ENCODE results near the gene PYHIN1. TPM values are rescaled to one million over a fixed set of nuclear protein-coding genes. Genes with fewer than 3 reads are reported as not detected.

Gene PYHIN1
- total RNA-seq, 1 experiment from 2014 or later: not detected

DNA sequence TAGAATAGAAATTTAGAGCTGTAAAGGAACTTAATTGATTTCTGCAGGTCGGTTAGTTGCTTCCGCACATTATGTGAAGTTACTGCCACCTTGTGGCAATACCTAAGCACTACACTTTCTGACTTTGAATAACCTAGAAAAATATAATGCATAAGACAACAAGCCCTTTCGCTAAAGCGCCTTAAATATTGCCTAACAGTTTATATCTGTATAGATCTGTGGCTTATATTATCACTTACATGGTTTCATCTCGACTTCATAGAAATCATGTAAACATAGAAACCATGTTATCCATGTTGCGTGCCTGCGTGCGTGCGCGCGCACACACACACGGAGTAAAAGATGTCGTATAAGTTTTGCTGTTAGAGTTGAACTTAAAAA lies 67.4 kb downstream of the PYHIN1 start:
- H3K4me1 ChIP-seq (ENCODE audit: control insufficient read depth in 1 of 2, insufficient read depth in 2 of 2, low read length in 2 of 2): peaks cover 6 to 8% of the 10 kb centered on the region in 2 experiments
- H3K27me3 ChIP-seq (ENCODE audit: insufficient read depth, low read length): no peaks in the 10 kb centered on the region
- no TSS peak for BruUV-seq (replicated peaks)
- intact Hi-C loops (cut with micrococcal nuclease): loop anchor here (1.0 to 10.0 kb wide), 4 partner anchors 490 to 1036 kb away; no protein-coding TSS in a partner anchor
- POLR2A ChIA-PET: no interaction called here
- no peaks in the 10 kb centered on the region for H3K36me3 ChIP-seq (ENCODE audit: control insufficient read depth in 1 of 2, insufficient read depth in 2 of 2, low read length in 2 of 2)
- no peak overlapping the region for H3K27ac ChIP-seq (ENCODE audit: low read depth, low read length)
- no peaks in the 10 kb centered on the region for H4K20me1 ChIP-seq (ENCODE audit: insufficient read depth)
- no peak overlapping the region for H3K4me2 ChIP-seq (ENCODE audit: low read length)
- no peaks in the 10 kb centered on the region for H3K9me2 ChIP-seq (ENCODE audit: insufficient read depth)
- no peaks in the 10 kb centered on the region for H3K79me2 ChIP-seq (ENCODE audit: insufficient read depth, low read length)
- H3K9ac ChIP-seq (ENCODE audit: low read length): no peak overlapping the region
- TF ChIP-seq SRF (IDR thresholded peaks at IDR 0.05; ENCODE audit: low read depth) (no peak), RAD21 (IDR thresholded peaks at IDR 0.05; ENCODE audit: low read depth) (peak; percentile 75)
- TF ChIP-seq, protein P1, sequence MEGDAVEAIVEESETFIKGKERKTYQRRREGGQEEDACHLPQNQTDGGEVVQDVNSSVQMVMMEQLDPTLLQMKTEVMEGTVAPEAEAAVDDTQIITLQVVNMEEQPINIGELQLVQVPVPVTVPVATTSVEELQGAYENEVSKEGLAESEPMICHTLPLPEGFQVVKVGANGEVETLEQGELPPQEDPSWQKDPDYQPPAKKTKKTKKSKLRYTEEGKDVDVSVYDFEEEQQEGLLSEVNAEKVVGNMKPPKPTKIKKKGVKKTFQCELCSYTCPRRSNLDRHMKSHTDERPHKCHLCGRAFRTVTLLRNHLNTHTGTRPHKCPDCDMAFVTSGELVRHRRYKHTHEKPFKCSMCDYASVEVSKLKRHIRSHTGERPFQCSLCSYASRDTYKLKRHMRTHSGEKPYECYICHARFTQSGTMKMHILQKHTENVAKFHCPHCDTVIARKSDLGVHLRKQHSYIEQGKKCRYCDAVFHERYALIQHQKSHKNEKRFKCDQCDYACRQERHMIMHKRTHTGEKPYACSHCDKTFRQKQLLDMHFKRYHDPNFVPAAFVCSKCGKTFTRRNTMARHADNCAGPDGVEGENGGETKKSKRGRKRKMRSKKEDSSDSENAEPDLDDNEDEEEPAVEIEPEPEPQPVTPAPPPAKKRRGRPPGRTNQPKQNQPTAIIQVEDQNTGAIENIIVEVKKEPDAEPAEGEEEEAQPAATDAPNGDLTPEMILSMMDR (IDR thresholded peaks at IDR 0.05 in 2 of 3, conservative IDR thresholded peaks at IDR 0.05 in 1 of 3; ENCODE audit: borderline replicate concordance in 1 of 3, insufficient read depth in 1 of 3, low read depth in 2 of 3, low read length in 2 of 3): peak; percentile 51 to 89 (median 66); a peak in 5 of 6 replicates
- CTCF ChIA-PET: interaction anchor here (0.6 to 1.3 kb wide), 8 partner anchors 9 to 877 kb away, joined by 3 to 7 read pairs (median 3); no protein-coding TSS in a partner anchor
- DNase-seq (ENCODE audit: low read depth, low spot score): peak; percentile 32
- no peaks in the 10 kb centered on the region for H3K9me3 ChIP-seq (ENCODE audit: control insufficient read depth in 1 of 2, insufficient read depth in 1 of 2, low read depth in 1 of 2, low read length in 2 of 2)
- no peak overlapping the region for H2AFZ ChIP-seq (ENCODE audit: low read depth, low read length, poor library complexity, severe bottlenecking)
- no peak overlapping the region for H3K4me3 ChIP-seq (replicated peaks in 1 of 2; ENCODE audit: low read depth in 1 of 2, low read length in 2 of 2)
- peak; percentile 63 for ATAC-seq
- RAD21 ChIA-PET (ENCODE audit: low non-redundant PET in 1 of 2, low total read pairs in 2 of 2, uncharacterized antibody in 2 of 2, unreplicated experiment in 2 of 2): no interaction called here

DNA sequence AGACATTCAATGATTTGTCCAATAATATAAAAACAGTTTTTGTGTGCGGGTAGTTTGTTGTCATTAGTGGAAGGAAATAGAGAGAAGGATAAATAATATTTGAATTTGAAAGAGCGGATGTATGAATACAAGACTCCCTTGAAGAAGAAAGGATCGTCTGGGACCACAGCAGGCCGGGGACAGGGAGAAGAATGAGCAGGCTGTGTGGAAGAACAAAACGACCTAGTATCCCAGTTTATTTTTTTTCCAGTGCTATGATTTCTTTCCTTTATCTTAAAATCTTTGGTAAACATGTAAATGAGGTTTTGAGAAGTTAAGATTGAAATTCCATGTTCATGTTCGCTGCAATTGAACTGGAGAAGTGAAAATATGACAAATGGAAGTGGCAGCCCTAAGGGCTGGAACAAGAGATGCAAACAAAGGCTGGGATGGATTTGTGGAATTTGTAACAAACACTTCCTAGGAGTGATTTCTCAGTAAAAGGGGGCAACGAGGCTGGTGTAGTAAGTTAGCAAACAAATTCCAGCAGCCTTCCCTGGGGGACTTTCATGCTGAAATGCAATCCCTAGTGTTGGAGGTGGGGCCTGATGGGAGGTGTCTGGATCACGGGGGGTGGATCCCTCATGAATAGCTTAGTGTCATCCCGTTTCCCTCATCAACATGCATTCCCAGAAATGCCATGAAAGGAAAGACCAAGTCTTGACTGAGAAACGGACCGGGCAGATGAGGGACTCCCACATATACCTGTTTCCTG lies 68.1 kb downstream of the PYHIN1 start:
- Histone ChIP-seq H3K4me2 (ENCODE audit: low read length) (no peak overlapping the region), H3K27me3 (ENCODE audit: insufficient read depth, low read length) (no peaks in the 10 kb centered on the region), H3K27ac (ENCODE audit: low read depth, low read length) (no peak overlapping the region), H3K4me1 (ENCODE audit: control insufficient read depth in 1 of 2, insufficient read depth in 2 of 2, low read length in 2 of 2) (peaks cover 6 to 8% of the 10 kb centered on the region in 2 experiments), H3K9ac (ENCODE audit: low read length) (no peak overlapping the region), H3K4me3 (replicated peaks in 1 of 2; ENCODE audit: low read depth in 1 of 2, low read length in 2 of 2) (no peak overlapping the region), H3K36me3 (ENCODE audit: control insufficient read depth in 1 of 2, insufficient read depth in 2 of 2, low read length in 2 of 2) (no peaks in the 10 kb centered on the region), H3K9me2 (ENCODE audit: insufficient read depth) (no peaks in the 10 kb centered on the region), H4K20me1 (ENCODE audit: insufficient read depth) (no peaks in the 10 kb centered on the region), H2AFZ (ENCODE audit: low read depth, low read length, poor library complexity, severe bottlenecking) (no peak overlapping the region), H3K79me2 (ENCODE audit: insufficient read depth, low read length) (no peaks in the 10 kb centered on the region), H3K9me3 (ENCODE audit: control insufficient read depth in 1 of 2, insufficient read depth in 1 of 2, low read depth in 1 of 2, low read length in 2 of 2) (no peaks in the 10 kb centered on the region)
- BruUV-seq (replicated peaks): no TSS peak
- no peak for DNase-seq (ENCODE audit: low read depth, low spot score)
- ChIA-PET POLR2A (no interaction called here), CTCF (interaction anchor here (0.7 kb wide), 1 partner anchor 72 kb away, joined by 3 read pairs; no protein-coding TSS in a partner anchor), RAD21 (ENCODE audit: low non-redundant PET in 1 of 2, low total read pairs in 2 of 2, uncharacterized antibody in 2 of 2, unreplicated experiment in 2 of 2) (no interaction called here)
- TF ChIP-seq EGR1 (IDR thresholded peaks at IDR 0.05; ENCODE audit: low read depth) (no peak), RAD21 (IDR thresholded peaks at IDR 0.05; ENCODE audit: low read depth) (no peak), EZH2 (IDR thresholded peaks at IDR 0.05) (no peak), FOSL1 (IDR thresholded peaks at IDR 0.05; ENCODE audit: low read depth) (no peak), ZBTB33 (IDR thresholded peaks at IDR 0.05; ENCODE audit: extremely low read depth, insufficient replicate concordance, low read length) (no peak), EZH2phosphoT487 (IDR thresholded peaks at IDR 0.05; ENCODE audit: borderline replicate concordance) (no peak), REST (IDR thresholded peaks at IDR 0.05; ENCODE audit: low read depth) (no peak), ELF1 (IDR thresholded peaks at IDR 0.05; ENCODE audit: borderline replicate concordance, low read depth) (no peak)
- intact Hi-C loops (cut with micrococcal nuclease): loop anchor here (5.0 to 10.0 kb wide), 2 partner anchors 755 to 1037 kb away; no protein-coding TSS in a partner anchor
- ATAC-seq: no peak
